ENCODE measurements around the gene SPPL2A. TPM values are rescaled to one million over a fixed set of nuclear protein-coding genes. Genes with fewer than 3 reads are reported as not detected.
A peak's percentile ranks its signal among the peaks of the same experiment; 100 is the strongest.

Gene SPPL2A
- total RNA-seq, 1 experiment from 2014 or later, result 115 TPM

DNA sequence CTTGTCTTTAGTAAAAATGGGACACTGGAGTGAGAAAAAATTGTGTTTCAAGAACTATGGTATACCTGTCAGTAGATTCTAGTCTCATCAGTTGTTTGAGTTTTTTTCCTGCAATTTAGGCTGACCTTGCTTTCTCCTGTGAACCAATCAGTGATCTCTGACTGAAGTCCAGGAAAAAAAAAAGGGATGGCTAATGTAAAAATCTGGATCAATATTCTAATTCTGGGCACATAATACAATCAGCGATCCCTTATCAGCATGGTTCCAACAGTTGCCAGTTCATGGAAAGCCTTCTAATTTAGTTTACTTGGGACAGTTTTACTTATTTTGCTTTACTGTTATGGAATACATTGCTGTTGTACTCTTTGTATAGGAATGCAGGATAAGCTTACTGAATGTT is 95.9 kb downstream of the SPPL2A start:
- Mint-ChIP-seq H3K4me3 (ENCODE audit: low read depth, unreplicated experiment) (no peak overlapping the region), H3K36me3 (ENCODE audit: insufficient read depth, unreplicated experiment) (no peaks in the 10 kb centered on the region), H3K4me1 (ENCODE audit: low read depth, unreplicated experiment) (no peaks in the 10 kb centered on the region), H3K27me3 (ENCODE audit: unreplicated experiment) (no peaks in the 10 kb centered on the region), H3K9me3 (ENCODE audit: low read depth, unreplicated experiment) (no peaks in the 10 kb centered on the region), H3K27ac (ENCODE audit: unreplicated experiment) (no peak overlapping the region)
- intact Hi-C loops (cut with micrococcal nuclease; ENCODE audit: unreplicated experiment), result no loop called here
- BruUV-seq (replicated peaks), result no TSS peak
- CTCF ChIA-PET, result no interaction called here
- DNase-seq, result no peak
- TF ChIP-seq, protein P1, sequence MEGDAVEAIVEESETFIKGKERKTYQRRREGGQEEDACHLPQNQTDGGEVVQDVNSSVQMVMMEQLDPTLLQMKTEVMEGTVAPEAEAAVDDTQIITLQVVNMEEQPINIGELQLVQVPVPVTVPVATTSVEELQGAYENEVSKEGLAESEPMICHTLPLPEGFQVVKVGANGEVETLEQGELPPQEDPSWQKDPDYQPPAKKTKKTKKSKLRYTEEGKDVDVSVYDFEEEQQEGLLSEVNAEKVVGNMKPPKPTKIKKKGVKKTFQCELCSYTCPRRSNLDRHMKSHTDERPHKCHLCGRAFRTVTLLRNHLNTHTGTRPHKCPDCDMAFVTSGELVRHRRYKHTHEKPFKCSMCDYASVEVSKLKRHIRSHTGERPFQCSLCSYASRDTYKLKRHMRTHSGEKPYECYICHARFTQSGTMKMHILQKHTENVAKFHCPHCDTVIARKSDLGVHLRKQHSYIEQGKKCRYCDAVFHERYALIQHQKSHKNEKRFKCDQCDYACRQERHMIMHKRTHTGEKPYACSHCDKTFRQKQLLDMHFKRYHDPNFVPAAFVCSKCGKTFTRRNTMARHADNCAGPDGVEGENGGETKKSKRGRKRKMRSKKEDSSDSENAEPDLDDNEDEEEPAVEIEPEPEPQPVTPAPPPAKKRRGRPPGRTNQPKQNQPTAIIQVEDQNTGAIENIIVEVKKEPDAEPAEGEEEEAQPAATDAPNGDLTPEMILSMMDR (IDR thresholded peaks at IDR 0.05; ENCODE audit: unreplicated experiment), result no peak

DNA sequence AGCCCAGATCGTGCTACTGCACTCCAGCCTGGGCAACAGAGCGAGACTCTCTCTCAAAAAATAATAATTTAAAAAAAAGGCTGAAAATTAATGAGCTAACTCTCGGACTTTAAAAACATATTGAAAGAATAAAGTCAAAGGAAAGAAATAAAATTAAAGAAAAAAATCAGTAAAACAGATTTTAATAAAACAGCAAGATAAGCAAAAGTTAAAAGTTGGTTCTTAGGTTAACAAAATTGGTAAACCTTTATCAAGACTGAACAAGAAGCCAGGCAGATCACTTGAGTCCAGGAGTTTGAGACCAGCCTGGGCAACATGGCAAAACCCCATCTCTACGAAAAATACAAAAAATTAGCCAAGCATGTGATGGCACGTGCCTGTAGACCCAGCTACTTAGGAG is 99.6 kb downstream of the SPPL2A start:
- Mint-ChIP-seq H3K4me3 (ENCODE audit: low read depth, unreplicated experiment) (no peak overlapping the region), H3K27ac (ENCODE audit: unreplicated experiment) (no peak overlapping the region), H3K9me3 (ENCODE audit: low read depth, unreplicated experiment) (no peaks in the 10 kb centered on the region), H3K4me1 (ENCODE audit: low read depth, unreplicated experiment) (no peaks in the 10 kb centered on the region), H3K27me3 (ENCODE audit: unreplicated experiment) (no peaks in the 10 kb centered on the region), H3K36me3 (ENCODE audit: insufficient read depth, unreplicated experiment) (peaks cover 18% of the 10 kb centered on the region)
- TF ChIP-seq, protein P1 (IDR thresholded peaks at IDR 0.05; ENCODE audit: unreplicated experiment), result no peak
- CTCF ChIA-PET, result no interaction called here
- DNase-seq, result no peak
- intact Hi-C loops (cut with micrococcal nuclease; ENCODE audit: unreplicated experiment), result no loop called here
- no TSS peak for BruUV-seq (replicated peaks)

DNA sequence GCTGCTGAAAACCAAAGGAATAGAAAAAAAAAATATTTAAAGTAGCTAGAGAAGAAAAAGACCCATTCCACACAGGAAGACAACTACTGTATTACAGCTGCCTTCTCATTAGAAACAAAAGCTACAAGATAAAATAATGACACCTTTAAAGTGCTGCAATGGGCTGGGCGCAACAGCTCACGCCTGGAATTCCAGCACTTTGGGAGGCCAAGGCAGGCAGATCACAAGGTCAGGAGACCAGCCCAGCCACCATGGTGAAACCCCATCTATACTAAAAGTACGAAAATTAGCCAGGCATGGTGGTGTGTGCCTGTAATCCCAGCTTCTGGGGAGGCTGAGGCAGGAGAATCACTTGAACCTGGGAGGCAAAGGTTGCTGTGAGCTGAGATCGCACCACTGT is 110.0 kb downstream of the SPPL2A start:
- BruUV-seq (replicated peaks), result no TSS peak

DNA sequence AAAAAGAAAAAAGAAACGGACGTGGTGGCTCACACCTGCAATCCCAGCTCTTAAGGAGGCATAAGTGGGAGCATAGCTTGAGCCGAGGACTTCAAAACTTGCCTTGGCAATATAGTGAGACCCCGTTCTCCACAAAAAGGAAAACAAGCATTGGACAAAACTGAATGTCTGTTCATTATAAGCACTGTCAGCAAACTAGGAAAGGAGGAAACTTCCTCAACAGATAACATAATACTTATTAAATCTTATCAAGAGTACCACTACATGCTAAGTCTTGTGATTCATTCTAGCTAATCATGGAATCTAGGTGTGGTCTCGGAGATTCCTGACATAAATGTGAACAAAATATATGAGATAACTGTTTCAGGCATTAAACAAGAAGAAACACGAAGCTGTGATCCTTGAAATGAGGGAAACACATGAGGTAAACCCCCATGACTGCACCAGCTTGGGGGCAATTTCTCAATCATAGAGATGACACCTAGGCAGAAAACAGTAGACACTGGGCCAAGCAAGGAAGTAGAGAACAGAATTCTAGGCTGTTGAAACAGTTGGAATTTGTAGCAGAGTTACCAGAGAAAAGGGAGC is 112.3 kb downstream of the SPPL2A start:
- H3K4me1 Mint-ChIP-seq (ENCODE audit: low read depth, unreplicated experiment), result peaks cover 7% of the 10 kb centered on the region
- peaks cover 76% of the 10 kb centered on the region for H3K36me3 Mint-ChIP-seq (ENCODE audit: insufficient read depth, unreplicated experiment)
- no peak overlapping the region for H3K4me3 Mint-ChIP-seq (ENCODE audit: low read depth, unreplicated experiment)
- peak overlapping the region; percentile 35 for H3K27ac Mint-ChIP-seq (ENCODE audit: unreplicated experiment)
- TF ChIP-seq, protein P1 (IDR thresholded peaks at IDR 0.05; ENCODE audit: unreplicated experiment), result no peak
- CTCF ChIA-PET, result no interaction called here
- BruUV-seq (replicated peaks), result no TSS peak
- no peak for DNase-seq
- no peaks in the 10 kb centered on the region for H3K27me3 Mint-ChIP-seq (ENCODE audit: unreplicated experiment)
- intact Hi-C loops (cut with micrococcal nuclease; ENCODE audit: unreplicated experiment), result no loop called here
- no peaks in the 10 kb centered on the region for H3K9me3 Mint-ChIP-seq (ENCODE audit: low read depth, unreplicated experiment)

More for the DNA sequence above, 110.0 kb downstream of the SPPL2A start:
- no peak for DNase-seq
- intact Hi-C loops (cut with micrococcal nuclease; ENCODE audit: unreplicated experiment), result no loop called here
- Mint-ChIP-seq H3K4me3 (ENCODE audit: low read depth, unreplicated experiment) (no peak overlapping the region), H3K27ac (ENCODE audit: unreplicated experiment) (no peak overlapping the region), H3K4me1 (ENCODE audit: low read depth, unreplicated experiment) (peaks cover 7% of the 10 kb centered on the region), H3K36me3 (ENCODE audit: insufficient read depth, unreplicated experiment) (peaks cover 72% of the 10 kb centered on the region), H3K27me3 (ENCODE audit: unreplicated experiment) (no peaks in the 10 kb centered on the region), H3K9me3 (ENCODE audit: low read depth, unreplicated experiment) (no peaks in the 10 kb centered on the region)
- TF ChIP-seq, protein P1 (IDR thresholded peaks at IDR 0.05; ENCODE audit: unreplicated experiment), result no peak
- CTCF ChIA-PET, result interaction anchor here (0.7 to 1.1 kb wide), 4 partner anchors 19 to 171 kb away, joined by 3 to 4 read pairs (median 3); no protein-coding TSS in a partner anchor
